WTC11 (cell line): Measurements from ENCODE around the gene OPN1MW3. TPM values are rescaled to one million over a fixed set of nuclear protein-coding genes. Genes with fewer than 3 reads are reported as not detected.

ENCODE experiments used
- ATAC-seq: fragments of 200-7000 bp; cut with Tn5 transposase; 2 replicates; pipeline ENCODE4 v1.10.0; 2021; ENCODE audit warnings: mild to moderate bottlenecking, moderate library complexity
- CTCF ChIA-PET: fragments of 300-600 bp; sonication (Branson Sonifier 250); formaldehyde crosslinking; loops from one replicate; lab custom pipeline; 2021; ENCODE audit warnings: antibody characterized with exemption; lab: Charles Lee
- POLR2A ChIA-PET: fragments of 350-600 bp; sonication (Branson Sonifier 250); formaldehyde crosslinking; loops from one replicate; lab custom pipeline; 2021; ENCODE audit warnings: antibody characterized with exemption; lab: Charles Lee
- DNase-seq: peaks from one replicate; pipeline ENCODE4 v3.0.0; 2021; ENCODE audit warnings: low spot score
- H3K27ac Mint-ChIP-seq: 2 replicates; pipeline ENCODE4 v1.8.0; 2021; ENCODE audit warnings: mixed read lengths
- H3K27me3 Mint-ChIP-seq: 2 replicates; pipeline ENCODE4 v1.8.0; 2021; ENCODE audit warnings: low read depth, mild to moderate bottlenecking, moderate library complexity, mixed read lengths
- H3K36me3 Mint-ChIP-seq: 2 replicates; pipeline ENCODE4 v1.8.0; 2021; ENCODE audit warnings: mixed read lengths
- H3K4me1 Mint-ChIP-seq: 2 replicates; pipeline ENCODE4 v1.8.0; 2022; ENCODE audit warnings: mixed read lengths
- H3K4me3 Mint-ChIP-seq: 2 replicates; pipeline ENCODE4 v1.8.0; 2021; ENCODE audit warnings: mild to moderate bottlenecking, moderate library complexity, mixed read lengths
- H3K9me3 Mint-ChIP-seq: 2 replicates; pipeline ENCODE4 v1.8.0; 2021; ENCODE audit warnings: mixed read lengths
- ARID4B ChIP-seq: sonication (generic); formaldehyde crosslinking; IDR thresholded peaks from 2 replicates; pipeline ENCODE4 v1.8.0; 2023; ENCODE audit warnings: missing genetic modification reagents, mild to moderate bottlenecking, borderline replicate concordance
- ATF1 ChIP-seq: sonication (generic); formaldehyde crosslinking; IDR thresholded peaks from 2 replicates; pipeline ENCODE4 v1.8.1; 2023; ENCODE audit warnings: mild to moderate bottlenecking, moderate library complexity, missing genetic modification reagents
- ATF6 ChIP-seq: sonication (generic); formaldehyde crosslinking; IDR thresholded peaks from 2 replicates; pipeline ENCODE4 v1.8.1; 2023; ENCODE audit warnings: mild to moderate bottlenecking, missing genetic modification reagents
- ELF4 ChIP-seq: sonication (generic); formaldehyde crosslinking; IDR thresholded peaks from 2 replicates; pipeline ENCODE4 v1.8.1; 2022; ENCODE audit warnings: low read depth, mild to moderate bottlenecking, moderate library complexity, missing genetic modification reagents
- ESRRA ChIP-seq: sonication (generic); formaldehyde crosslinking; IDR thresholded peaks from 2 replicates; pipeline ENCODE4 v1.8.1; 2022; ENCODE audit warnings: mild to moderate bottlenecking, missing genetic modification reagents, borderline replicate concordance
- FOXJ3 ChIP-seq: sonication (generic); formaldehyde crosslinking; IDR thresholded peaks from 2 replicates; pipeline ENCODE4 v1.9.0; 2021; ENCODE audit warnings: missing genetic modification reagents, mild to moderate bottlenecking, borderline replicate concordance
- MXD4 ChIP-seq: fragments of 250-450 bp; sonication (Bioruptor Pico); IDR thresholded peaks from 2 replicates; pipeline ENCODE4 v1.8.0; 2021; ENCODE audit warnings: mild to moderate bottlenecking, moderate library complexity, borderline replicate concordance
- NFE2L1 ChIP-seq: sonication (generic); formaldehyde crosslinking; IDR thresholded peaks from 2 replicates; pipeline ENCODE4 v1.8.1; 2023; ENCODE audit warnings: missing genetic modification reagents
- OVOL2 ChIP-seq: fragments of 250-450 bp; sonication (Bioruptor Pico); IDR thresholded peaks from 2 replicates; pipeline ENCODE4 v1.9.0; 2021; ENCODE audit warnings: mild to moderate bottlenecking, borderline replicate concordance
- PRDM15 ChIP-seq: sonication (generic); formaldehyde crosslinking; IDR thresholded peaks from 2 replicates; pipeline ENCODE4 v1.8.0; 2022; ENCODE audit warnings: missing genetic modification reagents
- SP1 ChIP-seq: sonication (generic); formaldehyde crosslinking; conservative IDR thresholded peaks from 2 replicates; pipeline ENCODE4 v1.8.1; 2022; ENCODE audit warnings: missing genetic modification reagents
- STAT6 ChIP-seq: sonication (generic); formaldehyde crosslinking; conservative IDR thresholded peaks from 2 replicates; pipeline ENCODE4 v1.8.1; 2023; ENCODE audit warnings: mild to moderate bottlenecking, low read depth, missing genetic modification reagents, moderate library complexity
- USF2 ChIP-seq: sonication (generic); formaldehyde crosslinking; IDR thresholded peaks from 2 replicates; pipeline ENCODE4 v1.8.1; 2023; ENCODE audit warnings: mild to moderate bottlenecking, missing genetic modification reagents, moderate library complexity
- ZMAT4 ChIP-seq: fragments of 250-450 bp; sonication (Bioruptor Pico); IDR thresholded peaks from 2 replicates; pipeline ENCODE4 v1.9.0; 2021; ENCODE audit warnings: mild to moderate bottlenecking
- ZNF232 ChIP-seq: sonication (generic); formaldehyde crosslinking; IDR thresholded peaks from 2 replicates; pipeline ENCODE4 v1.8.0; 2022; ENCODE audit warnings: mild to moderate bottlenecking, missing genetic modification reagents
- ZNF263 ChIP-seq: sonication (generic); formaldehyde crosslinking; IDR thresholded peaks from 2 replicates; pipeline ENCODE4 v1.8.1; 2022; ENCODE audit warnings: low read depth, mild to moderate bottlenecking, moderate library complexity, missing genetic modification reagents
- ZNF671 ChIP-seq: fragments of 250-450 bp; sonication (Bioruptor Pico); IDR thresholded peaks from 2 replicates; pipeline ENCODE4 v1.8.0; 2021; ENCODE audit warnings: mild to moderate bottlenecking
- total RNA-seq: library from RNA; stranded (reverse); gene quantifications from 3 replicates; pipeline ENCODE4 v1.2.3, GENCODE V29; 2021

The OPN1MW3 gene
- total RNA-seq, 1 experiment from 2014 or later: not detected

GRCh38 chrX:154304846-154305245, 47.5 kb downstream of the OPN1MW3 start (continued):
- no peak for TF ChIP-seq PRDM15 (CRISPR knock-in tag)

GRCh38 chrX:154305541-154306205, 48.3 kb downstream of the OPN1MW3 start:
- ATAC-seq: no peak
- H3K9me3 Mint-ChIP-seq: no peaks in the 10 kb centered on the region
- no peaks in the 10 kb centered on the region for H3K36me3 Mint-ChIP-seq
- H3K27me3 Mint-ChIP-seq: no peaks in the 10 kb centered on the region; the same call in 1 of the 2 replicates
- peaks cover 3% of the 10 kb centered on the region for H3K4me1 Mint-ChIP-seq
- CTCF ChIA-PET: interaction anchor here (1.5 kb wide), 1 partner anchor 11 kb away, joined by 5 read pairs; no protein-coding TSS in a partner anchor
- H3K27ac Mint-ChIP-seq: no peak overlapping the region
- no peak for DNase-seq
- TF ChIP-seq ATF1 (CRISPR knock-in tag) (no peak), ZMAT4 (CRISPR knock-in tag) (no peak), SP1 (CRISPR knock-in tag) (no peak), ARID4B (CRISPR knock-in tag) (no peak), USF2 (CRISPR knock-in tag) (no peak), STAT6 (no peak), FOXJ3 (CRISPR knock-in tag) (no peak), ZNF671 (CRISPR knock-in tag) (no peak), ELF4 (CRISPR knock-in tag) (no peak), ZNF263 (CRISPR knock-in tag) (no peak), ZNF232 (CRISPR knock-in tag) (no peak), ATF6 (CRISPR knock-in tag) (no peak), ESRRA (no peak), MXD4 (CRISPR knock-in tag) (no peak), NFE2L1 (CRISPR knock-in tag) (no peak), OVOL2 (CRISPR knock-in tag) (no peak)
- no peak overlapping the region for H3K4me3 Mint-ChIP-seq
- POLR2A ChIA-PET: no interaction called here
